PC-9 (cell line): ENCODE measurements around the gene EIF2S2.
"Not testable (repeated sequence)": the region's sequence is repeated elsewhere in the genome, so short reads cannot be mapped to it uniquely, and the experiment has no call there.

Experiments used
- EZH2 ChIP-seq: fragments of 200-600 bp; sonication (generic); IDR thresholded peaks from 2 replicates; pipeline ENCODE4 v1.8.0; 2017; ENCODE audit warnings: antibody characterized with exemption, low read depth
- TF ChIP-seq, protein P1 (sequence below): fragments of 200-600 bp; sonication (generic); conservative IDR thresholded peaks from 2 replicates; pipeline ENCODE4 v1.6.1; 2017; ENCODE audit warnings: mixed run types, antibody characterized with exemption, mild to moderate bottlenecking, moderate library complexity

DNA sequence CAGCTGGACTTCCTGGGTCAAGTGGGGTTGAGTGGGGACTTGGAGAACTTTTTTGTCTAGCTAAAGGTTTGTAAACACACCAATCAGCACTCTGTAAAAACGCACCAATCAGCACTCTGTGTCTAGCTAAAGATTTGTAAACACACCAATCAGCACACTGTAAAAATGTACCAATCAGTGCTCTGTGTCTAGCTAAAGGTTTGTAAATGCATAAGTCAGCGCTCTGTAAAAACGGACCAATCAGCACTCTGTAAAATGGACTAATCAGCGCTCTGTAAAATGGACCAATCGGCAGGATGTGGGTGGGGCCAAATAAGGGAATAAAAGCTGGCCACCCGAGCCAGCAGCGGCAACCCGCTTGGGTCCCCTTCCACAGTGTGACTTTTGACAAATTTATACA, 40.0 kb upstream of the EIF2S2 start:
- TF ChIP-seq, protein P1, sequence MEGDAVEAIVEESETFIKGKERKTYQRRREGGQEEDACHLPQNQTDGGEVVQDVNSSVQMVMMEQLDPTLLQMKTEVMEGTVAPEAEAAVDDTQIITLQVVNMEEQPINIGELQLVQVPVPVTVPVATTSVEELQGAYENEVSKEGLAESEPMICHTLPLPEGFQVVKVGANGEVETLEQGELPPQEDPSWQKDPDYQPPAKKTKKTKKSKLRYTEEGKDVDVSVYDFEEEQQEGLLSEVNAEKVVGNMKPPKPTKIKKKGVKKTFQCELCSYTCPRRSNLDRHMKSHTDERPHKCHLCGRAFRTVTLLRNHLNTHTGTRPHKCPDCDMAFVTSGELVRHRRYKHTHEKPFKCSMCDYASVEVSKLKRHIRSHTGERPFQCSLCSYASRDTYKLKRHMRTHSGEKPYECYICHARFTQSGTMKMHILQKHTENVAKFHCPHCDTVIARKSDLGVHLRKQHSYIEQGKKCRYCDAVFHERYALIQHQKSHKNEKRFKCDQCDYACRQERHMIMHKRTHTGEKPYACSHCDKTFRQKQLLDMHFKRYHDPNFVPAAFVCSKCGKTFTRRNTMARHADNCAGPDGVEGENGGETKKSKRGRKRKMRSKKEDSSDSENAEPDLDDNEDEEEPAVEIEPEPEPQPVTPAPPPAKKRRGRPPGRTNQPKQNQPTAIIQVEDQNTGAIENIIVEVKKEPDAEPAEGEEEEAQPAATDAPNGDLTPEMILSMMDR: not testable (repeated sequence)
- not testable (repeated sequence) for TF ChIP-seq EZH2
